Activated T-cell treated with anti-CD3 and anti-CD28 coated beads for 24 hours (primary cell): ENCODE measurements around the gene CYB561D2.

Experiments used
- DNase-seq: peaks from one replicate; pipeline ENCODE4 v3.0.0-alpha.2; 2020; ENCODE audit warnings: low read depth

CYB561D2 gene

GRCh38 chr3:50323614-50324199, 27.0 kb upstream of the CYB561D2 start:
- DNase-seq, result no peak

GRCh38 chr3:50324351-50325112, 26.1 kb upstream of the CYB561D2 start:
- peak; percentile 39 for DNase-seq

GRCh38 chr3:50325113-50325480, 25.6 kb upstream of the CYB561D2 start:
- DNase-seq, result no peak

- DNase-seq, result no peak
These were observed 25.0 kb upstream of the CYB561D2 start for GRCh38 chr3:50325497-50326181.

- DNase-seq, result no peak
These were observed 24.5 kb upstream of the CYB561D2 start for GRCh38 chr3:50326182-50326541.

GRCh38 chr3:50327129-50327528, 23.5 kb upstream of the CYB561D2 start:
- DNase-seq, result no peak

- DNase-seq, result peak; percentile 92
These were observed 22.5 kb upstream of the CYB561D2 start, which contains the start of gene TUSC2 for GRCh38 chr3:50327943-50328691. TUSC2 (minus strand) TSS chr3:50328223; CDS start chr3:50328099, 124 bp downstream.

- no peak for DNase-seq
These were observed 20.3 kb upstream of the CYB561D2 start for GRCh38 chr3:50330330-50330729.

GRCh38 chr3:50331364-50331907, 19.2 kb upstream of the CYB561D2 start:
- DNase-seq, result no peak

GRCh38 chr3:50333744-50334328, 16.8 kb upstream of the CYB561D2 start:
- DNase-seq, result no peak

- DNase-seq, result no peak
These were observed 16.2 kb upstream of the CYB561D2 start for GRCh38 chr3:50334339-50335075.

- DNase-seq, result no peak
These were observed 14.0 kb upstream of the CYB561D2 start for GRCh38 chr3:50336452-50337174.

GRCh38 chr3:50337175-50337861, 13.3 kb upstream of the CYB561D2 start:
- DNase-seq, result peak; percentile 94

GRCh38 chr3:50338965-50339364, 11.7 kb upstream of the CYB561D2 start:
- no peak for DNase-seq

GRCh38 chr3:50339485-50340146, 11.0 kb upstream of the CYB561D2 start:
- no peak for DNase-seq

- DNase-seq, result no peak
These were observed 10.6 kb upstream of the CYB561D2 start for GRCh38 chr3:50340147-50340447.

GRCh38 chr3:50340448-50341329, 10.0 kb upstream of the CYB561D2 start, which contains the start of gene RASSF1:
RASSF1 (minus strand) TSS chr3:50340836; CDS start chr3:50340805, 31 bp downstream.
- DNase-seq, result peak; percentile 67

- DNase-seq, result no peak
These were observed 9.1 kb upstream of the CYB561D2 start for GRCh38 chr3:50341537-50341936.
